HL-60 (cell line): Measurements from ENCODE around the gene TC2N.

Source experiments
- DNase-seq, 2 experiments: peaks; one replicate each; pipeline ENCODE4 v3.0.0-alpha.2; 2010 to 2020; ENCODE audit warnings: low read depth in 1 of 2, low spot score in 1 of 2
- H3K27ac ChIP-seq: fragments of 250-450 bp; sonication (Bioruptor Pico); replicated peaks from 2 replicates; pipeline ENCODE4 v1.5.1; 2020; ENCODE audit warnings: mild to moderate bottlenecking, moderate library complexity
- H3K27me3 ChIP-seq: fragments of 250-450 bp; sonication (Bioruptor Pico); 2 replicates; pipeline ENCODE4 v1.5.1; 2021; ENCODE audit warnings: mild to moderate bottlenecking, moderate library complexity; ENCODE audit not compliant: insufficient read depth, poor library complexity, severe bottlenecking
- H3K4me3 ChIP-seq: replicated peaks from 2 replicates; pipeline ENCODE4 v1.5.1; 2011; ENCODE audit warnings: mild to moderate bottlenecking, control low read depth, low read length; ENCODE audit not compliant: insufficient read depth
- GABPA ChIP-seq: IDR thresholded peaks from 2 replicates; pipeline ENCODE4 v1.6.1; 2012; ENCODE audit warnings: low read depth
- POLR2AphosphoS5 ChIP-seq: IDR thresholded peaks from 2 replicates; pipeline ENCODE4 v1.6.1; 2012; ENCODE audit warnings: low read depth
- REST ChIP-seq: IDR thresholded peaks from 2 replicates; pipeline ENCODE4 v1.6.1; 2012; ENCODE audit warnings: low read depth; ENCODE audit not compliant: insufficient replicate concordance
- SPI1 ChIP-seq: IDR thresholded peaks from 2 replicates; pipeline ENCODE4 v1.6.1; 2012; ENCODE audit warnings: low read depth, mild to moderate bottlenecking, borderline replicate concordance
- TF ChIP-seq, protein P1 (sequence below): IDR thresholded peaks from one replicate; pipeline ENCODE4 v1.5.1; 2011; ENCODE audit warnings: low read length, control low read depth, inconsistent platforms; ENCODE audit not compliant: insufficient read depth

Gene TC2N

GRCh38 chr14:91831337-91831736, 36.0 kb downstream of the TC2N start:
- Histone ChIP-seq H3K27me3 (peaks cover 39% of the 10 kb centered on the region), H3K4me3 (no peak overlapping the region), H3K27ac (no peak overlapping the region)
- no peak for TF ChIP-seq REST
- no peak for TF ChIP-seq SPI1
- TF ChIP-seq GABPA, result no peak
- TF ChIP-seq, protein P1, sequence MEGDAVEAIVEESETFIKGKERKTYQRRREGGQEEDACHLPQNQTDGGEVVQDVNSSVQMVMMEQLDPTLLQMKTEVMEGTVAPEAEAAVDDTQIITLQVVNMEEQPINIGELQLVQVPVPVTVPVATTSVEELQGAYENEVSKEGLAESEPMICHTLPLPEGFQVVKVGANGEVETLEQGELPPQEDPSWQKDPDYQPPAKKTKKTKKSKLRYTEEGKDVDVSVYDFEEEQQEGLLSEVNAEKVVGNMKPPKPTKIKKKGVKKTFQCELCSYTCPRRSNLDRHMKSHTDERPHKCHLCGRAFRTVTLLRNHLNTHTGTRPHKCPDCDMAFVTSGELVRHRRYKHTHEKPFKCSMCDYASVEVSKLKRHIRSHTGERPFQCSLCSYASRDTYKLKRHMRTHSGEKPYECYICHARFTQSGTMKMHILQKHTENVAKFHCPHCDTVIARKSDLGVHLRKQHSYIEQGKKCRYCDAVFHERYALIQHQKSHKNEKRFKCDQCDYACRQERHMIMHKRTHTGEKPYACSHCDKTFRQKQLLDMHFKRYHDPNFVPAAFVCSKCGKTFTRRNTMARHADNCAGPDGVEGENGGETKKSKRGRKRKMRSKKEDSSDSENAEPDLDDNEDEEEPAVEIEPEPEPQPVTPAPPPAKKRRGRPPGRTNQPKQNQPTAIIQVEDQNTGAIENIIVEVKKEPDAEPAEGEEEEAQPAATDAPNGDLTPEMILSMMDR, result no peak
- no peak for TF ChIP-seq POLR2AphosphoS5
- DNase-seq, result no peak

- no peak overlapping the region for H3K27ac ChIP-seq
Measured at GRCh38 chr14:91830777-91831176, 36.6 kb downstream of the TC2N start.

GRCh38 chr14:91829511-91829910, 37.8 kb downstream of the TC2N start:
- no peak overlapping the region for H3K4me3 ChIP-seq
- no peak overlapping the region for H3K27ac ChIP-seq
- DNase-seq, result no peak
- no peak for TF ChIP-seq REST
- no peak for TF ChIP-seq SPI1
- H3K27me3 ChIP-seq, result peaks cover 23% of the 10 kb centered on the region

More at GRCh38 chr14:91830777-91831176, 36.6 kb downstream of the TC2N start:
- Histone ChIP-seq H3K4me3 (no peak overlapping the region), H3K27me3 (peaks cover 36% of the 10 kb centered on the region)
- no peak for DNase-seq
- TF ChIP-seq POLR2AphosphoS5, result no peak
- TF ChIP-seq GABPA, result no peak
- no peak for TF ChIP-seq REST
- TF ChIP-seq, protein P1, result no peak
- TF ChIP-seq SPI1, result no peak

- no peak for DNase-seq
- H3K4me3 ChIP-seq, result no peak overlapping the region
- H3K27ac ChIP-seq, result no peak overlapping the region
- TF ChIP-seq SPI1 (no peak), POLR2AphosphoS5 (no peak), REST (no peak), GABPA (no peak)
- TF ChIP-seq, protein P1, result no peak
- H3K27me3 ChIP-seq, result peaks cover 10% of the 10 kb centered on the region
Measured at GRCh38 chr14:91827746-91828145, 39.6 kb downstream of the TC2N start.
